ENCODE results near the gene IL1RAPL1. TPM values are rescaled to one million over a fixed set of nuclear protein-coding genes. Genes with fewer than 3 reads are reported as not detected.

Gene IL1RAPL1
- total and polyA plus RNA-seq, 9 of the 15 experiments (the other 6 are each of a cell fraction or from before 2014, with no cell fraction given), result 0.04 to 0.07 (median 0.04) TPM; not detected in 6

DNA sequence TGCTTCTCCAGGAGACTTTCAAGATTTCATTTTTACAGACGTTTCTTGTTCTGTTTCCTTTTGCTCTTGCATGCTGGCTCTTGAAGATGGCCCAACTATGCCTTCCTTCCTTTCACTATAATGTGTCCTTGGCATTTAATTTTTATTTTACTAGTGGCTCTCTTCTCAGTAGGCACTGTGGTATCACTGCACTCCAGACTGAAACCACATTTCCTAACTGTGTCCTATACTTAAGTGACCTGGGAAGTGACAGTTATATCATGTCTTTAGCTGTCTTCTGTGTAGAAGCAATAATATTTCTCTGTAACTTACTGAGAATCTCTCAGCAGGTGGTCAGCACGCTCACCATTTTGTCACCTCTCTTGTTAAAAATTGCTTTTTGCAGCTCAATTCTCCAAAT lies 168.9 kb downstream of the IL1RAPL1 start (continued):
- TF ChIP-seq, protein P1, sequence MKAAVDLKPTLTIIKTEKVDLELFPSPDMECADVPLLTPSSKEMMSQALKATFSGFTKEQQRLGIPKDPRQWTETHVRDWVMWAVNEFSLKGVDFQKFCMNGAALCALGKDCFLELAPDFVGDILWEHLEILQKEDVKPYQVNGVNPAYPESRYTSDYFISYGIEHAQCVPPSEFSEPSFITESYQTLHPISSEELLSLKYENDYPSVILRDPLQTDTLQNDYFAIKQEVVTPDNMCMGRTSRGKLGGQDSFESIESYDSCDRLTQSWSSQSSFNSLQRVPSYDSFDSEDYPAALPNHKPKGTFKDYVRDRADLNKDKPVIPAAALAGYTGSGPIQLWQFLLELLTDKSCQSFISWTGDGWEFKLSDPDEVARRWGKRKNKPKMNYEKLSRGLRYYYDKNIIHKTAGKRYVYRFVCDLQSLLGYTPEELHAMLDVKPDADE (conservative IDR thresholded peaks at IDR 0.05; ENCODE audit: control insufficient read depth, low read depth, low read length), result no peak
- no peak for TF ChIP-seq HDAC6 (IDR thresholded peaks at IDR 0.05; ENCODE audit: low read depth, low read length)
- no peak for TF ChIP-seq TRIM28 (IDR thresholded peaks at IDR 0.05)
- TF ChIP-seq ZFP36 (IDR thresholded peaks at IDR 0.05; ENCODE audit: low read depth, low read length, partially characterized antibody), result no peak
- no peak for TF ChIP-seq ETS2 (tag; IDR thresholded peaks at IDR 0.05; ENCODE audit: borderline replicate concordance, poor library complexity, severe bottlenecking)
- TF ChIP-seq TRIM24 (IDR thresholded peaks at IDR 0.05), result no peak

DNA sequence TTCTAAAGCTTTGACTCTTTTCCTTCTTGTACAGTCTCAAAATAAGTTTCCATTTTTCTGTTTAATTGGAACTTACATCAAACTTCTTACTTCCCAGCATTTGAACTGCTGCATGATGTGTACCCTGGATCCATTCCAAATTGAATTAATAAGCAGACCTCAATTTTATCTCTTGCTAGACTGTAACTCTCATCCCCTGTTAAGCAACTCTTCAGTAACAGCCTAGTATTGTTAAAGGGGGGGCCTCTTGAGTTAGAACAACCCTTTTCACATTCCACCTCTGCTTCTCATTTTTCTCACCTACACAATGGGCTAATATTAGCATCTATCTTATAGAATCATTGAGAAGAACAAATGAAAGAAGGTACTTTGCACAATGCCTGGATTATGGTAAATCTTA lies 169.4 kb downstream of the IL1RAPL1 start:
- POLR2A ChIA-PET, result no interaction called here
- no peak overlapping the region for H3K4me2 ChIP-seq (ENCODE audit: insufficient read depth, low read length)
- no TSS peak for BruUV-seq (replicated peaks)
- CTCF ChIA-PET (ENCODE audit: low intra/inter-chr PET ratio), result no interaction called here
- H3K27ac ChIP-seq (ENCODE audit: extremely low read depth, low read depth, low read length), result no peak overlapping the region
- no peaks in the 10 kb centered on the region for H3K36me3 ChIP-seq (ENCODE audit: control insufficient read depth, insufficient read depth, low read length)
- no peak overlapping the region for H3K9ac ChIP-seq (ENCODE audit: insufficient read depth in 1 of 2, low read depth in 2 of 2, low read length in 2 of 2)
- no peaks in the 10 kb centered on the region for H4K20me1 ChIP-seq (replicated peaks; ENCODE audit: control insufficient read depth, insufficient read depth, low read length)
- ATAC-seq (no peak), FAIRE-seq (no peak), DNase-seq (ENCODE audit: extremely low read depth in 1 of 4, low spot score in 3 of 4) (no peak)
- no peak overlapping the region for H3K4me3 ChIP-seq
- in situ Hi-C loops (cut with MboI) (no loop called here), intact Hi-C loops (cut with micrococcal nuclease) (no loop called here)
- H3K4me1 ChIP-seq (replicated peaks in 1 of 2; ENCODE audit: control insufficient read depth in 2 of 2, insufficient read depth in 2 of 2, low read length in 2 of 2), result no peaks in the 10 kb centered on the region
- H3K9me1 ChIP-seq (ENCODE audit: control insufficient read depth, insufficient read depth, low read length), result no peaks in the 10 kb centered on the region
- H3K79me2 ChIP-seq (ENCODE audit: control insufficient read depth, insufficient read depth, low read length), result no peaks in the 10 kb centered on the region
- no peak overlapping the region for H2AFZ ChIP-seq (ENCODE audit: low read depth, low read length)
- H3K27me3 ChIP-seq (ENCODE audit: control insufficient read depth in 2 of 2, insufficient read depth in 2 of 2, low read length in 2 of 2), result no peaks in the 10 kb centered on the region
- H3K9me3 ChIP-seq (replicated peaks; ENCODE audit: control insufficient read depth, insufficient read depth, low read depth, low read length), result no peaks in the 10 kb centered on the region
- TF ChIP-seq MEIS2 (IDR thresholded peaks at IDR 0.05; ENCODE audit: partially characterized antibody) (no peak), KDM1A (IDR thresholded peaks at IDR 0.05) (no peak), ZNF121 (CRISPR knock-in tag; conservative IDR thresholded peaks at IDR 0.05) (no peak), NR3C1 (CRISPR knock-in tag; IDR thresholded peaks at IDR 0.05) (no peak), HDAC1 (IDR thresholded peaks at IDR 0.05) (no peak), ZNF586 (CRISPR knock-in tag; conservative IDR thresholded peaks at IDR 0.05) (no peak), CBX8 (IDR thresholded peaks at IDR 0.05; ENCODE audit: borderline replicate concordance, extremely low read depth, low read depth, low read length, poor library complexity, severe bottlenecking) (no peak), MAFK (IDR thresholded peaks at IDR 0.05; ENCODE audit: low read length) (no peak)
- TF ChIP-seq, protein P2, sequence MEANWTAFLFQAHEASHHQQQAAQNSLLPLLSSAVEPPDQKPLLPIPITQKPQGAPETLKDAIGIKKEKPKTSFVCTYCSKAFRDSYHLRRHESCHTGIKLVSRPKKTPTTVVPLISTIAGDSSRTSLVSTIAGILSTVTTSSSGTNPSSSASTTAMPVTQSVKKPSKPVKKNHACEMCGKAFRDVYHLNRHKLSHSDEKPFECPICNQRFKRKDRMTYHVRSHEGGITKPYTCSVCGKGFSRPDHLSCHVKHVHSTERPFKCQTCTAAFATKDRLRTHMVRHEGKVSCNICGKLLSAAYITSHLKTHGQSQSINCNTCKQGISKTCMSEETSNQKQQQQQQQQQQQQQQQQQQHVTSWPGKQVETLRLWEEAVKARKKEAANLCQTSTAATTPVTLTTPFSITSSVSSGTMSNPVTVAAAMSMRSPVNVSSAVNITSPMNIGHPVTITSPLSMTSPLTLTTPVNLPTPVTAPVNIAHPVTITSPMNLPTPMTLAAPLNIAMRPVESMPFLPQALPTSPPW (CRISPR knock-in tag; IDR thresholded peaks at IDR 0.05), result no peak
- TF ChIP-seq, protein P3, sequence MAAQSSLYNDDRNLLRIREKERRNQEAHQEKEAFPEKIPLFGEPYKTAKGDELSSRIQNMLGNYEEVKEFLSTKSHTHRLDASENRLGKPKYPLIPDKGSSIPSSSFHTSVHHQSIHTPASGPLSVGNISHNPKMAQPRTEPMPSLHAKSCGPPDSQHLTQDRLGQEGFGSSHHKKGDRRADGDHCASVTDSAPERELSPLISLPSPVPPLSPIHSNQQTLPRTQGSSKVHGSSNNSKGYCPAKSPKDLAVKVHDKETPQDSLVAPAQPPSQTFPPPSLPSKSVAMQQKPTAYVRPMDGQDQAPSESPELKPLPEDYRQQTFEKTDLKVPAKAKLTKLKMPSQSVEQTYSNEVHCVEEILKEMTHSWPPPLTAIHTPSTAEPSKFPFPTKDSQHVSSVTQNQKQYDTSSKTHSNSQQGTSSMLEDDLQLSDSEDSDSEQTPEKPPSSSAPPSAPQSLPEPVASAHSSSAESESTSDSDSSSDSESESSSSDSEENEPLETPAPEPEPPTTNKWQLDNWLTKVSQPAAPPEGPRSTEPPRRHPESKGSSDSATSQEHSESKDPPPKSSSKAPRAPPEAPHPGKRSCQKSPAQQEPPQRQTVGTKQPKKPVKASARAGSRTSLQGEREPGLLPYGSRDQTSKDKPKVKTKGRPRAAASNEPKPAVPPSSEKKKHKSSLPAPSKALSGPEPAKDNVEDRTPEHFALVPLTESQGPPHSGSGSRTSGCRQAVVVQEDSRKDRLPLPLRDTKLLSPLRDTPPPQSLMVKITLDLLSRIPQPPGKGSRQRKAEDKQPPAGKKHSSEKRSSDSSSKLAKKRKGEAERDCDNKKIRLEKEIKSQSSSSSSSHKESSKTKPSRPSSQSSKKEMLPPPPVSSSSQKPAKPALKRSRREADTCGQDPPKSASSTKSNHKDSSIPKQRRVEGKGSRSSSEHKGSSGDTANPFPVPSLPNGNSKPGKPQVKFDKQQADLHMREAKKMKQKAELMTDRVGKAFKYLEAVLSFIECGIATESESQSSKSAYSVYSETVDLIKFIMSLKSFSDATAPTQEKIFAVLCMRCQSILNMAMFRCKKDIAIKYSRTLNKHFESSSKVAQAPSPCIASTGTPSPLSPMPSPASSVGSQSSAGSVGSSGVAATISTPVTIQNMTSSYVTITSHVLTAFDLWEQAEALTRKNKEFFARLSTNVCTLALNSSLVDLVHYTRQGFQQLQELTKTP (IDR thresholded peaks at IDR 0.05; ENCODE audit: low read depth in 1 of 2, partially characterized antibody in 2 of 2), result no peak

Data from K562 (cell line).